PC-9 (cell line): ENCODE results near the gene ADAM19. TPM values are rescaled to one million over a fixed set of nuclear protein-coding genes. Genes with fewer than 3 reads are reported as not detected.

Experiments
- Bru-seq: library from RNA; stranded (reverse); fragments of 400-500 nt; gene quantifications from one replicate; lab custom pipeline; 2021; lab: Mats Ljungman, UMichigan
- BruChase-seq, 2 experiments: library from RNA; stranded (reverse); fragments of 400-500 nt; gene quantifications; one replicate each; lab custom pipeline; 2021; lab: Mats Ljungman, UMichigan
- BruUV-seq: library from RNA; stranded (reverse); fragments of 400-500 nt; replicated peaks from 2 replicates; lab custom pipeline; 2021; lab: Mats Ljungman, UMichigan
- CTCF ChIA-PET: fragments of 300-600 bp; sonication (Branson Sonifier 250); formaldehyde crosslinking; loops from one replicate; lab custom pipeline; 2022; ENCODE audit warnings: antibody characterized with exemption; lab: Charles Lee
- POLR2A ChIA-PET: fragments of 300-600 bp; sonication (Branson Sonifier 250); formaldehyde crosslinking; loops from one replicate; lab custom pipeline; 2022; ENCODE audit warnings: antibody characterized with exemption; ENCODE audit not compliant: unreplicated experiment; lab: Charles Lee
- DNase-seq, 2 experiments: peaks; one replicate each; pipeline versions ENCODE4 v3.0.0 to v3.0.0-alpha.2; 2015 to 2022; ENCODE audit warnings: mixed read lengths in 1 of 2
- H2AFZ ChIP-seq: fragments of 200-600 bp; sonication (generic); 2 replicates; pipeline ENCODE4 v1.8.1; 2017; ENCODE audit warnings: antibody characterized with exemption
- H3F3A ChIP-seq: fragments of 200-600 bp; sonication (generic); 2 replicates; pipeline ENCODE4 v1.8.1; 2017; ENCODE audit warnings: antibody characterized with exemption, mild to moderate bottlenecking, low read depth; ENCODE audit not compliant: insufficient read depth
- H3K27ac ChIP-seq: fragments of 200-600 bp; sonication (generic); 2 replicates; pipeline ENCODE4 v1.6.1; 2016; ENCODE audit warnings: mixed run types
- H3K27me3 ChIP-seq: fragments of 200-600 bp; sonication (generic); 2 replicates; pipeline ENCODE4 v1.6.1; 2016; ENCODE audit warnings: low read depth, mixed run types; ENCODE audit not compliant: insufficient read depth
- H3K36me3 ChIP-seq: fragments of 200-600 bp; sonication (generic); 2 replicates; pipeline ENCODE4 v1.6.1; 2016; ENCODE audit warnings: low read depth, mixed run types
- H3K4me1 ChIP-seq: fragments of 200-600 bp; sonication (generic); replicated peaks from 2 replicates; pipeline ENCODE4 v1.6.1; 2016; ENCODE audit warnings: mixed run types; ENCODE audit not compliant: insufficient read depth
- H3K4me2 ChIP-seq: fragments of 200-600 bp; sonication (generic); 2 replicates; pipeline ENCODE4 v1.6.1; 2017; ENCODE audit warnings: mixed run types
- H3K4me3 ChIP-seq: fragments of 200-600 bp; sonication (generic); 2 replicates; pipeline ENCODE4 v1.6.1; 2016; ENCODE audit warnings: mixed run types
- H3K79me2 ChIP-seq: fragments of 200-600 bp; sonication (generic); 2 replicates; pipeline ENCODE4 v1.6.1; 2017; ENCODE audit warnings: low read depth, mixed run types
- H3K9me2 ChIP-seq: fragments of 200-600 bp; sonication (generic); 2 replicates; pipeline ENCODE4 v1.8.1; 2017; ENCODE audit warnings: mild to moderate bottlenecking; ENCODE audit not compliant: insufficient read depth
- H3K9me3 ChIP-seq: fragments of 200-600 bp; sonication (generic); 2 replicates; pipeline ENCODE4 v1.8.1; 2016; ENCODE audit warnings: low read depth; ENCODE audit not compliant: insufficient read depth
- H4K20me1 ChIP-seq: fragments of 200-600 bp; sonication (generic); 2 replicates; pipeline ENCODE4 v1.8.1; 2017; ENCODE audit not compliant: insufficient read depth
- CTCF ChIP-seq: fragments of 200-600 bp; sonication (generic); conservative IDR thresholded peaks from 2 replicates; pipeline ENCODE4 v1.6.1; 2017; ENCODE audit warnings: mixed run types, antibody characterized with exemption, mild to moderate bottlenecking, moderate library complexity
- EZH2 ChIP-seq: fragments of 200-600 bp; sonication (generic); IDR thresholded peaks from 2 replicates; pipeline ENCODE4 v1.8.0; 2017; ENCODE audit warnings: antibody characterized with exemption, low read depth
- intact Hi-C: fragments of 100-400 bp; cut with micrococcal nuclease; formaldehyde crosslinking; loops from one replicate; pipeline ENCODE4 v1.10.0; 2022; ENCODE audit not compliant: unreplicated experiment
- long read RNA-seq: library from polyadenylated mRNA; stranded (forward); transcript quantifications from one replicate; pipeline ENCODE4 v2.0.0, GENCODE V29; 2022
- total RNA-seq: library from RNA; stranded (reverse); gene quantifications from 2 replicates; pipeline ENCODE4 v1.2.3, GENCODE V29; 2021

ADAM19 gene
- 7.6 and 9.3 TPM in 2 replicates for total RNA-seq
- Bru-seq, nascent RNA, result percentile 53 among the genes with signal in this experiment
- percentile 54 among the genes with signal in this experiment for BruChase-seq, experiment 1, labeled RNA remaining after a 2-hour chase
- BruChase-seq, experiment 2, labeled RNA remaining after a 6-hour chase, result percentile 61 among the genes with signal in this experiment
- long read RNA-seq, result 0 reads

GRCh38 chr5:157575381-157576020 lies at the start of gene ADAM19:
Gene ADAM19 (minus strand): TSS chr5:157575775. CDS start chr5:157575696, 79 bp downstream.
- Histone ChIP-seq H3K4me2 (peak within 1 kb of the TSS; percentile 74), H3K79me2 (peaks cover 27% of the 10 kb centered on the region)
- POLR2A ChIA-PET, result no interaction called here

GRCh38 chr5:157624144-157624543 lies 48.6 kb upstream of the ADAM19 start:
- no TSS peak for BruUV-seq
- H3K79me2 ChIP-seq, result no peaks in the 10 kb centered on the region
- H3K9me3 ChIP-seq, result no peaks in the 10 kb centered on the region
- no peaks in the 10 kb centered on the region for H3K27me3 ChIP-seq
- peaks cover 4% of the 10 kb centered on the region; the same call in 1 of the 2 replicates for H3K9me2 ChIP-seq
- no peak overlapping the region for H3K27ac ChIP-seq
- H3K4me2 ChIP-seq, result no peak overlapping the region
- H3F3A ChIP-seq, result no peaks in the 10 kb centered on the region
- no peak for DNase-seq
- H3K4me3 ChIP-seq, result no peak overlapping the region
- POLR2A ChIA-PET, result no interaction called here
- H3K4me1 ChIP-seq, result no peaks in the 10 kb centered on the region
- intact Hi-C loops, result no loop called here
- TF ChIP-seq EZH2 (no peak), CTCF (no peak)
- CTCF ChIA-PET, result no interaction called here
- H3K36me3 ChIP-seq, result no peaks in the 10 kb centered on the region
- H2AFZ ChIP-seq, result no peak overlapping the region
- H4K20me1 ChIP-seq, result no peaks in the 10 kb centered on the region

More at GRCh38 chr5:157575381-157576020, at the start of gene ADAM19:
- Histone ChIP-seq H3K27me3 (no peaks in the 10 kb centered on the region), H3K4me3 (peak within 1 kb of the TSS; percentile 62), H4K20me1 (no peaks in the 10 kb centered on the region), H3K27ac (peak within 1 kb of the TSS; percentile 35), H3K9me2 (no peaks in the 10 kb centered on the region), H3K36me3 (no peaks in the 10 kb centered on the region), H2AFZ (peak within 1 kb of the TSS; percentile 93), H3K4me1 (peaks cover 25% of the 10 kb centered on the region; the same call in 1 of the 2 replicates), H3K9me3 (no peaks in the 10 kb centered on the region), H3F3A (peaks cover 3% of the 10 kb centered on the region; the same call in 1 of the 2 replicates)
- CTCF ChIA-PET, result no interaction called here
- DNase-seq, result peak in 1 of 2 experiments; percentile 50
- intact Hi-C loops, result loop anchor here (1.0 to 2.0 kb wide), 2 partner anchors 63 to 143 kb away; no protein-coding TSS in a partner anchor
- TF ChIP-seq EZH2 (no peak), CTCF (no peak)
- no TSS peak for BruUV-seq

- Histone ChIP-seq H3F3A (no peaks in the 10 kb centered on the region), H2AFZ (no peak overlapping the region), H3K4me2 (no peak overlapping the region), H3K36me3 (no peaks in the 10 kb centered on the region), H4K20me1 (no peaks in the 10 kb centered on the region), H3K79me2 (no peaks in the 10 kb centered on the region), H3K9me3 (no peaks in the 10 kb centered on the region), H3K27ac (no peak overlapping the region), H3K4me1 (no peaks in the 10 kb centered on the region), H3K4me3 (no peak overlapping the region), H3K27me3 (no peaks in the 10 kb centered on the region), H3K9me2 (peaks cover 4% of the 10 kb centered on the region; the same call in 1 of the 2 replicates)
- intact Hi-C loops, result no loop called here
- DNase-seq, result no peak
- no TSS peak for BruUV-seq
- POLR2A ChIA-PET, result no interaction called here
- TF ChIP-seq CTCF (no peak), EZH2 (no peak)
- CTCF ChIA-PET, result no interaction called here
These were observed 45.2 kb upstream of the ADAM19 start for GRCh38 chr5:157620776-157621175.
